IMR-90 (cell line): ENCODE data around the gene TARDBP. TPM values are rescaled to one million over a fixed set of nuclear protein-coding genes. Genes with fewer than 3 reads are reported as not detected.
A peak's percentile ranks its signal among the peaks of the same experiment; 100 is the strongest.

Source experiments
- ATAC-seq: fragments of 200-7000 bp; cut with Tn5 transposase; 2 replicates; pipeline ENCODE4 v1.9.1; 2020; ENCODE audit warnings: low read depth, mild to moderate bottlenecking, moderate library complexity
- Bru-seq: library from RNA; stranded (reverse); fragments of 400-500 nt; gene quantifications from one replicate; lab custom pipeline; 2021; lab: Mats Ljungman, UMichigan
- BruChase-seq, 2 experiments: library from RNA; stranded (reverse); fragments of 400-500 nt; gene quantifications; one replicate each; lab custom pipeline; 2021; lab: Mats Ljungman, UMichigan
- BruUV-seq: library from RNA; stranded (reverse); fragments of 400-500 nt; replicated peaks from 2 replicates; lab custom pipeline; 2021; lab: Mats Ljungman, UMichigan
- CTCF ChIA-PET: fragments of 300-600 bp; formaldehyde crosslinking; extraction: SDS; loops from one replicate; lab custom pipeline; 2021; ENCODE audit warnings: antibody characterized with exemption; lab: Yijun Ruan, JAX
- POLR2A ChIA-PET: fragments of 300-600 bp; sonication (Branson Sonifier 250); formaldehyde crosslinking; loops from one replicate; lab custom pipeline; 2022; ENCODE audit warnings: antibody characterized with exemption; ENCODE audit not compliant: unreplicated experiment; lab: Charles Lee
- DNase-seq: peaks from one replicate; pipeline ENCODE4 v3.0.0; 2013
- H2AFZ ChIP-seq: replicated peaks from 2 replicates; pipeline ENCODE3; 2013; ENCODE audit warnings: low read length, mild to moderate bottlenecking; ENCODE audit not compliant: poor library complexity
- H2AK5ac ChIP-seq: 2 replicates; pipeline ENCODE4 v1.6.1; 2013; ENCODE audit warnings: low read depth, low read length, inconsistent platforms
- H2AK9ac ChIP-seq: replicated peaks from 2 replicates; pipeline ENCODE3; 2013; ENCODE audit warnings: mild to moderate bottlenecking, low read depth, low read length, moderate library complexity; ENCODE audit not compliant: poor library complexity
- H2BK120ac ChIP-seq: 2 replicates; pipeline ENCODE4 v1.6.1; 2013; ENCODE audit warnings: low read depth, low read length, inconsistent platforms
- H2BK15ac ChIP-seq: 3 replicates; pipeline ENCODE4 v1.6.1; 2013; ENCODE audit warnings: low read depth, low read length, inconsistent platforms
- H2BK20ac ChIP-seq: 2 replicates; pipeline ENCODE4 v1.6.1; 2013; ENCODE audit warnings: low read depth, mild to moderate bottlenecking, inconsistent platforms, low read length, moderate library complexity
- H2BK5ac ChIP-seq: 2 replicates; pipeline ENCODE4 v1.6.1; 2013; ENCODE audit warnings: mild to moderate bottlenecking, low read depth, low read length, inconsistent platforms; ENCODE audit not compliant: poor library complexity, severe bottlenecking
- H3K14ac ChIP-seq: replicated peaks from 2 replicates; pipeline ENCODE4 v1.6.1; 2013; ENCODE audit warnings: low read depth, low read length, inconsistent platforms
- H3K18ac ChIP-seq: 2 replicates; pipeline ENCODE4 v1.6.1; 2013; ENCODE audit warnings: low read depth, low read length, control low read depth
- H3K23ac ChIP-seq: 2 replicates; pipeline ENCODE4 v1.6.1; 2013; ENCODE audit warnings: low read depth, low read length, inconsistent platforms
- H3K27ac ChIP-seq: 2 replicates; pipeline ENCODE4 v1.5.1; 2013; ENCODE audit warnings: mild to moderate bottlenecking, control low read depth, low read length; ENCODE audit not compliant: insufficient read depth
- H3K27me3 ChIP-seq: 2 replicates; pipeline ENCODE4 v1.6.1; 2013; ENCODE audit warnings: low read length; ENCODE audit not compliant: control insufficient read depth, insufficient read depth
- H3K36me3 ChIP-seq: 2 replicates; pipeline ENCODE4 v1.6.1; 2013; ENCODE audit warnings: low read length, mixed read lengths; ENCODE audit not compliant: control insufficient read depth, insufficient read depth
- H3K4ac ChIP-seq: 2 replicates; pipeline ENCODE4 v1.6.1; 2013; ENCODE audit warnings: low read depth, low read length, inconsistent platforms
- H3K4me1 ChIP-seq: 2 replicates; pipeline ENCODE4 v1.6.1; 2013; ENCODE audit warnings: low read length, mixed read lengths; ENCODE audit not compliant: control insufficient read depth, insufficient read depth
- H3K4me2 ChIP-seq: 2 replicates; pipeline ENCODE4 v1.6.1; 2013; ENCODE audit warnings: low read depth, mild to moderate bottlenecking, control low read depth, low read length, moderate library complexity
- H3K4me3 ChIP-seq: 2 replicates; pipeline ENCODE4 v1.5.1; 2013; ENCODE audit warnings: low read depth, mild to moderate bottlenecking, control low read depth, low read length, moderate library complexity; ENCODE audit not compliant: insufficient read depth
- H3K56ac ChIP-seq: 2 replicates; pipeline ENCODE4 v1.6.1; 2013; ENCODE audit warnings: low read length, inconsistent platforms; ENCODE audit not compliant: insufficient read depth; ENCODE audit errors: extremely low read depth
- H3K79me1 ChIP-seq, 2 experiments: 2 replicates each; pipeline ENCODE4 v1.6.1; 2013; ENCODE audit warnings: low read length in 2 of 2, inconsistent platforms in 1 of 2, low read depth in 1 of 2
- H3K9ac ChIP-seq: 2 replicates; pipeline ENCODE4 v1.6.1; 2013; ENCODE audit warnings: low read depth, low read length, control low read depth
- H3K9me1 ChIP-seq: 2 replicates; pipeline ENCODE4 v1.6.1; 2013; ENCODE audit warnings: low read length, inconsistent platforms; ENCODE audit not compliant: insufficient read depth
- H3K9me3 ChIP-seq: 2 replicates; pipeline ENCODE4 v1.6.1; 2013; ENCODE audit warnings: low read length; ENCODE audit not compliant: control insufficient read depth, insufficient read depth
- H4K20me1 ChIP-seq: 2 replicates; pipeline ENCODE4 v1.6.1; 2013; ENCODE audit warnings: low read length, inconsistent platforms; ENCODE audit not compliant: insufficient read depth
- H4K5ac ChIP-seq: 2 replicates; pipeline ENCODE4 v1.6.1; 2013; ENCODE audit warnings: mild to moderate bottlenecking, low read depth, low read length, control low read depth
- H4K8ac ChIP-seq, 2 experiments: 2 replicates each; pipeline ENCODE4 v1.6.1; 2013; ENCODE audit warnings: low read depth in 2 of 2, low read length in 2 of 2, control low read depth in 1 of 2, inconsistent platforms in 1 of 2
- H4K91ac ChIP-seq: 2 replicates; pipeline ENCODE4 v1.6.1; 2013; ENCODE audit warnings: low read depth, low read length, inconsistent platforms; ENCODE audit not compliant: insufficient read depth
- BHLHE40 ChIP-seq: fragments of 150-350 bp; IDR thresholded peaks from 2 replicates; pipeline ENCODE4 v1.6.1; 2016; ENCODE audit warnings: mild to moderate bottlenecking, low read depth, low read length
- CHD1 ChIP-seq: IDR thresholded peaks from 2 replicates; pipeline ENCODE4 v1.6.1; 2012; ENCODE audit warnings: low read depth, low read length, improper control_type of control experiment
- MAZ ChIP-seq: IDR thresholded peaks from 2 replicates; pipeline ENCODE4 v1.6.1; 2012; ENCODE audit warnings: low read depth, mild to moderate bottlenecking, low read length, improper control_type of control experiment, moderate library complexity, borderline replicate concordance
- MXI1 ChIP-seq: IDR thresholded peaks from 2 replicates; pipeline ENCODE4 v1.6.1; 2012; ENCODE audit warnings: low read depth, mild to moderate bottlenecking, low read length, moderate library complexity, borderline replicate concordance
- NFE2L2 ChIP-seq: fragments of 150-350 bp; IDR thresholded peaks from 2 replicates; pipeline ENCODE4 v1.6.1; 2016; ENCODE audit warnings: low read depth, mild to moderate bottlenecking, low read length
- POLR2A ChIP-seq: IDR thresholded peaks from 2 replicates; pipeline ENCODE4 v1.6.1; 2012; ENCODE audit warnings: mild to moderate bottlenecking, low read depth, low read length
- USF2 ChIP-seq: fragments of 150-350 bp; IDR thresholded peaks from 2 replicates; pipeline ENCODE4 v1.6.1; 2017; ENCODE audit warnings: mild to moderate bottlenecking, antibody characterized with exemption, low read length, low read depth
- WGBS, 2 experiments: methylation state at CpG; one replicate each; pipeline versions ENCODE4 v1.1.5 to v1.1.7; 2013; ENCODE audit warnings: missing lambda C conversion rate in 2 of 2; ENCODE audit not compliant: insufficient read length in 1 of 2; ENCODE audit errors: extremely low coverage in 2 of 2; 5-methylcytosine and 5-hydroxymethylcytosine counted together
- dilution Hi-C: fragments of 300-500 bp; cut with HindIII; formaldehyde crosslinking; loops from one replicate; pipeline ENCODE4 v1.14.3; 2018; ENCODE audit warnings: low sequenced_read_pairs; ENCODE audit not compliant: unreplicated experiment
- in situ Hi-C: fragments of 300-500 bp; cut with MboI; formaldehyde crosslinking; loops from 3 replicates; pipeline ENCODE4 v1.14.3; 2019; ENCODE audit warnings: low sequenced_read_pairs, inconsistent platforms, mixed read lengths
- intact Hi-C: fragments of 100-400 bp; cut with micrococcal nuclease; formaldehyde crosslinking; loops from 2 replicates; pipeline ENCODE4 v1.10.0; 2022
- long read RNA-seq: library from polyadenylated mRNA; unstranded; transcript quantifications from one replicate; pipeline ENCODE4 v2.0.0, GENCODE V29; 2021; ENCODE audit not compliant: unreplicated experiment
- polyA plus RNA-seq, 3 experiments: library from polyadenylated mRNA; depleted of rRNA; stranded (reverse); fragments of >200 nt; gene quantifications; 2 replicates each; pipeline ENCODE4 v1.2.3, GENCODE V29; 2012; ENCODE audit warnings: low replicate concordance in 1 of 3
- total RNA-seq: library from RNA; depleted of rRNA; stranded (reverse); fragments of >200 nt; gene quantifications from 2 replicates; pipeline ENCODE4 v1.2.3, GENCODE V29; 2012; rRNA removed

TARDBP gene
- total RNA-seq = 36.7 and 98.0 TPM in 2 replicates
- 161 and 196 TPM in 2 replicates for polyA plus RNA-seq (2012; rRNA removed)
- polyA plus RNA-seq (2012; cell fraction: cytosol; rRNA removed) = 51.4 and 70.0 TPM in 2 replicates
- polyA plus RNA-seq (2012; cell fraction: nucleus; rRNA removed; ENCODE audit: low replicate concordance) = 55.1 and 182 TPM in 2 replicates
- Bru-seq, nascent RNA = percentile 98 among the genes with signal in this experiment
- BruChase-seq, experiment 1, labeled RNA remaining after a 6-hour chase = percentile 99 among the genes with signal in this experiment
- BruChase-seq, experiment 2, labeled RNA remaining after a 2-hour chase = percentile 99 among the genes with signal in this experiment
- long read RNA-seq, full-length matches to known transcripts = 95 of 110 reads
- long read RNA-seq, partial matches to known transcripts = 11 of 110 reads
- long read RNA-seq, other reads (novel, unspliced or antisense) = 4 of 110 reads

DNA sequence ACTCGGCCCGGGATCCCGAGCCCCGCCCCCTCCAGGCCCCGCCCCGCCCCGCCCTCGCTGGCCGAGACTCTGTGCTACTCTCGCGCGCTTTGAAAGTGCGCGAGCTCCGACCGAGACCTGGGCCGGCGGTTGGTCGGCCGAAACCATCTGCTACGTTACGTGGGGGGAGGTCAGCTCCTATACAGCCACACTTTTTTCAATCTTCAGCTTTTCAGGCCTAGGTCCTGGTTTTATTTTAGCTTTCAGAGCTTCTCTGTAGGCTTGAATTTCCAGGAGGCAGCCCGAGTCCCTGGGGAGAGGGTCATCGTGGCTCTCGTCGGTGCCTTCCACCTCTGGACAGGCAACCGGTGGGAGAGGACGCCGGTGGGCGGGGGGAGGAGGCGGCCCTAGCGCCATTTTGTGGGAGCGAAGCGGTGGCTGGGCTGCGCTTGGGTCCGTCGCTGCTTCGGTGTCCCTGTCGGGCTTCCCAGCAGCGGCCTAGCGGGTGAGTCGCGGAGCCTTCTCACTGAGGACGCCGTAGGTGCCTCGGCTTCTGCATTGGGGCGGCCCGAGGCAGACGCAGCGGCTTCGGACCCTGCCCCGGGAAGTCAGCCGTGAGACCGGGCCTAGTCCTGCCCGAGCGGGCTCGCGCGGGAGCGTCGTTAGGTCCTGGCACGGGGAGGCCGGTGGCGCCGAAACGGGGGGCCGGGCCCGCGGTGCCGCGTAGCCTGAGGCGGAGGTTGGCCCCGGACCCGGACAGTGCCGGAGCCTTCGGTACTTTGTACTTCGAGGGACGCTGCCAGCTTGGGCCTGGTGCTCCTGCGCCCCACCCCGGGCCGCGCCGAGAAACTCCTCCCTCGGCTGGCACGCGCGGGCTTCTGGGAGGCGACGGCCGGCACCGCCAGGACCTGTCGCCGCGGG is at the start of gene TARDBP:
Gene TARDBP (plus strand): TSS at position 395 of the 900 bp plus-strand sequence. CDS start 1,074 bp downstream, outside the sequence.
- TF ChIP-seq NFE2L2 = no peak
- TF ChIP-seq MAZ = peak; percentile 89
- TF ChIP-seq POLR2A = peak; percentile 96
- peak; percentile 99; the same call in 1 of the 2 replicates for TF ChIP-seq CHD1
- peak; percentile 4; the same call in 1 of the 2 replicates for TF ChIP-seq MXI1
- TF ChIP-seq BHLHE40 = peak; percentile 99
- no peak for TF ChIP-seq USF2
- 0% methylated on average over 50 of the region's 94 CpGs; no CpG with 5 or more reads in 1 of the 2 experiments for WGBS, 2 experiments
- intact Hi-C loops = loop anchor here (2.0 kb wide), 2 partner anchors 498 to 506 kb away; no protein-coding TSS in a partner anchor

More for the DNA sequence above, at the start of gene TARDBP:
- Histone ChIP-seq H4K91ac (peak within 1 kb of the TSS; percentile 99), H3K23ac (peak within 1 kb of the TSS; percentile 94), H3K14ac (peak within 1 kb of the TSS; percentile 99), H4K8ac (peak within 1 kb of the TSS; percentile 100), H4K5ac (peak within 1 kb of the TSS; percentile 77), H3K4me2 (peak within 1 kb of the TSS; percentile 93), H4K20me1 (peaks cover 38% of the 10 kb centered on the region), H2BK5ac (peak within 1 kb of the TSS; percentile 94), H3K27ac (peak within 1 kb of the TSS; percentile 99), H2BK15ac (peak within 1 kb of the TSS; percentile 100), H2AFZ (peak within 1 kb of the TSS; percentile 97), H2BK20ac (peak within 1 kb of the TSS; percentile 99), H2BK120ac (peak within 1 kb of the TSS; percentile 99), H3K4me1 (peaks cover 2% of the 10 kb centered on the region; the same call in 1 of the 2 replicates), H3K9me3 (no peaks in the 10 kb centered on the region), H3K79me1 (peaks cover 3 to 37% of the 10 kb centered on the region in 2 experiments), H3K9ac (peak within 1 kb of the TSS; percentile 99), H3K9me1 (0 out of 2 replicates have a peak, but pooled peaks cover 3% of the 10 kb centered on the region), H3K4me3 (peak within 1 kb of the TSS; percentile 89), H3K27me3 (no peaks in the 10 kb centered on the region), H3K36me3 (peaks cover 28% of the 10 kb centered on the region), H3K18ac (peak within 1 kb of the TSS; percentile 95), H3K56ac (peak within 1 kb of the TSS; percentile 100), H2AK5ac (peak within 1 kb of the TSS; percentile 93), H3K4ac (peak within 1 kb of the TSS; percentile 99), H2AK9ac (peak within 1 kb of the TSS; percentile 97)
- in situ Hi-C loops (no loop called here), dilution Hi-C loops (no loop called here)
- DNase-seq = peak; percentile 83
- BruUV-seq = no TSS peak
- CTCF ChIA-PET = no interaction called here
- POLR2A ChIA-PET = no interaction called here
- peak; percentile 94 for ATAC-seq
